ENCODE results near the gene CTPS2.
"Not testable (repeated sequence)": the region's sequence is repeated elsewhere in the genome, so short reads cannot be mapped to it uniquely, and the experiment has no call there.

Gene CTPS2

DNA sequence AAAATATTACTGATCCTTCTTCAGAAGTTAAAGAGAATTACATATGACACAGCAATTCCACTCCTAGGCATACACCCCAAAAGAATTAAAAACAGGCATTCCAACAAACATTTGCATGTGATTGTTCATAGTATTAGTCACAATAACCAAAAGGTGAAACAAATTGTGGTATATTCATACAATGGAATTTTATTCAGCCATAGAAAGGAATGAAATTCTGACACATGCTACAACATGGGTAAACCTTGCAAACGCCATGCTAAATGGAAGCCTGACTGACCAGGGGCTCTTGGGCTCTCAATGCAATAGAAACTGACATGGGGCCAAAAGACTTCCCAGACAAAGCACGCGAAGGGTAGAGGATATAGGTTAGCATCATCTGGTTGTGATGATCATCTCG lies 124.6 kb downstream of the CTPS2 start:
- no peak for DNase-seq (ENCODE audit: extremely low read depth, insufficient read length)
- H3K36me3 ChIP-seq (ENCODE audit: control insufficient read depth, insufficient read depth, low read length): peaks cover 1% of the 10 kb centered on the region
- TF ChIP-seq, protein P1, sequence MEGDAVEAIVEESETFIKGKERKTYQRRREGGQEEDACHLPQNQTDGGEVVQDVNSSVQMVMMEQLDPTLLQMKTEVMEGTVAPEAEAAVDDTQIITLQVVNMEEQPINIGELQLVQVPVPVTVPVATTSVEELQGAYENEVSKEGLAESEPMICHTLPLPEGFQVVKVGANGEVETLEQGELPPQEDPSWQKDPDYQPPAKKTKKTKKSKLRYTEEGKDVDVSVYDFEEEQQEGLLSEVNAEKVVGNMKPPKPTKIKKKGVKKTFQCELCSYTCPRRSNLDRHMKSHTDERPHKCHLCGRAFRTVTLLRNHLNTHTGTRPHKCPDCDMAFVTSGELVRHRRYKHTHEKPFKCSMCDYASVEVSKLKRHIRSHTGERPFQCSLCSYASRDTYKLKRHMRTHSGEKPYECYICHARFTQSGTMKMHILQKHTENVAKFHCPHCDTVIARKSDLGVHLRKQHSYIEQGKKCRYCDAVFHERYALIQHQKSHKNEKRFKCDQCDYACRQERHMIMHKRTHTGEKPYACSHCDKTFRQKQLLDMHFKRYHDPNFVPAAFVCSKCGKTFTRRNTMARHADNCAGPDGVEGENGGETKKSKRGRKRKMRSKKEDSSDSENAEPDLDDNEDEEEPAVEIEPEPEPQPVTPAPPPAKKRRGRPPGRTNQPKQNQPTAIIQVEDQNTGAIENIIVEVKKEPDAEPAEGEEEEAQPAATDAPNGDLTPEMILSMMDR (IDR thresholded peaks at IDR 0.05; ENCODE audit: insufficient read depth, low read length, poor library complexity, severe bottlenecking): no peak
- no peak overlapping the region for H3K4me3 ChIP-seq (replicated peaks; ENCODE audit: low read depth, low read length)
- no peaks in the 10 kb centered on the region for H3K27me3 ChIP-seq (replicated peaks; ENCODE audit: control insufficient read depth, insufficient read depth, low read length)

DNA sequence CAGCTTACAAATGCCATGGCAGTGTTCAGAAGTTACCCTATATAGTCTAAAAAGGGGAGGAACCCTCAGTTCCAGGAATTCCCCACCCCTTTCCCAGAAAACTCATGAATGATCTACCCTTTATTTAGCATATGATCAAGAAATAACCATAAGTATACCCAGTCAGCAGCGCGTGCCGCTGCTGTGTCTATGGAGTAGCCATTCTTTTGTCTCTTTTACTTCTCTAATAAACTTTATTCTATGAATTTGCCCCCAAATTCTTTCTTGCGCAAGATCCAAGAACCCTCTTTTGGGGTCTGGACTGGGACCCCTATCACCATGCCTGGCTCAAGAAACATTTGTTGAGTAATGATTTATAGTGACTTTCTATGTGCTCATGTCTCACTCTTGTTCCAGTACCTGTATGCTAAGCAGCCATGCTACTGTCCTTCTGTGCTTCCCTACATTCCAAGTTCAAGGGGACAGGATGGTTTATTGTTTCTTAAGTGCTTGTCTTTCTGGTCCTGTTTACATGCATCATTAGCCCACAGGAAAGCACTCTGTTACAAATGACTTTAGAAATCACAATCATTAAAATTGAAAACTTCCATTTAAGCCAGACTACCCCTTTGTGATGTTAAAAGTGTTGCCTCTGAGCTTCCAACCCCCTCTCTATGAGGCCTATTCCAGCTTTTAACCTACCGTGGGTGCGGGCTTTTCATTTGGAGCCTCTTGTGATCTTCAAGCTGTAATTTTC lies 125.9 kb downstream of the CTPS2 start:
- DNase-seq (ENCODE audit: extremely low read depth, insufficient read length): no peak
- no peaks in the 10 kb centered on the region for H3K27me3 ChIP-seq (replicated peaks; ENCODE audit: control insufficient read depth, insufficient read depth, low read length)
- H3K36me3 ChIP-seq (ENCODE audit: control insufficient read depth, insufficient read depth, low read length): no peaks in the 10 kb centered on the region
- TF ChIP-seq, protein P1 (IDR thresholded peaks at IDR 0.05; ENCODE audit: insufficient read depth, low read length, poor library complexity, severe bottlenecking): no peak
- H3K4me3 ChIP-seq (replicated peaks; ENCODE audit: low read depth, low read length): no peak overlapping the region

DNA sequence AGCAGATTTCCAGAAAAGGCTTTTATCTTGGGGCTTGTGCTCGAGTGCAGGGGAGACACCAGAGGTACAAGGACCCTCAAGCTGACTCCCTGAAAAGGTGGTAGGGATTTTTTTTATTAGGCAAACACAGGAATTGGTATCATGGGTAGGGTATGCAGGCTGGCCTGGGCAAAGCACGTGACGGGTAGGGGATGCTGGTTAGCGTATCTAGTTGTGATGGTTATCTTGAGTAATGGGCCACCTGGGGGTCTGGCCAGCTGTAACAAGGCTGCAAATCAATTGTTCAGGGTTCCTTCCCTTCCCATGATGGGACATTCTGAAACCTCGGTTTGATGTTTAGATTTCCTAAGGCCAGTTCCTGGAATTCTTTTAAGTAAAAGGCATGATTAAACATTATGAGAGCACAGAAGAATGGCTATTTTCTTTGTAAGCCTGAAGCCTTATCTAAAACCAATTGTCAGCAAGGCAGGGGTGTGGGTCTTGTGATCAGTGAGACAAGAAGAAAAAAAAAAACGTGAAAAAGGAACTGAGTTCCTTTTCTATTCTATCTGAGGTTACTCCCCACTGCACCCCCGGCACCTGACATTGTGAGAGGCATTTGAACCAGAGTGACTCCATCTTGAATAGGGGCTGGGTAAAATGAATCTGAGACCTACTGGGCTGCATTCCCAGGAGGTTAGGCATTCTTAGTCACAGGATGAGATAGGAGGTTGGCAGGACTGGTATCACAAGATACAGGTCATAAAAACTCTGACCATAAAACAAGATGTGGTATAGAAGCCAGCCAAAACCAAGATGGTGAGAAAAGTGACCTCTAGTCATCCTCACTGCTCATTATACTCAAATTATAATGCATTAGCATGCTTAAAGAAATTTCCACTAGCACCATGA lies 126.7 kb downstream of the CTPS2 start:
- Histone ChIP-seq H3K36me3 (ENCODE audit: control insufficient read depth, insufficient read depth, low read length) (no peaks in the 10 kb centered on the region), H3K4me3 (replicated peaks; ENCODE audit: low read depth, low read length) (no peak overlapping the region), H3K27me3 (replicated peaks; ENCODE audit: control insufficient read depth, insufficient read depth, low read length) (no peaks in the 10 kb centered on the region)
- TF ChIP-seq, protein P1 (IDR thresholded peaks at IDR 0.05; ENCODE audit: insufficient read depth, low read length, poor library complexity, severe bottlenecking): no peak
- no peak for DNase-seq (ENCODE audit: extremely low read depth, insufficient read length)

DNA sequence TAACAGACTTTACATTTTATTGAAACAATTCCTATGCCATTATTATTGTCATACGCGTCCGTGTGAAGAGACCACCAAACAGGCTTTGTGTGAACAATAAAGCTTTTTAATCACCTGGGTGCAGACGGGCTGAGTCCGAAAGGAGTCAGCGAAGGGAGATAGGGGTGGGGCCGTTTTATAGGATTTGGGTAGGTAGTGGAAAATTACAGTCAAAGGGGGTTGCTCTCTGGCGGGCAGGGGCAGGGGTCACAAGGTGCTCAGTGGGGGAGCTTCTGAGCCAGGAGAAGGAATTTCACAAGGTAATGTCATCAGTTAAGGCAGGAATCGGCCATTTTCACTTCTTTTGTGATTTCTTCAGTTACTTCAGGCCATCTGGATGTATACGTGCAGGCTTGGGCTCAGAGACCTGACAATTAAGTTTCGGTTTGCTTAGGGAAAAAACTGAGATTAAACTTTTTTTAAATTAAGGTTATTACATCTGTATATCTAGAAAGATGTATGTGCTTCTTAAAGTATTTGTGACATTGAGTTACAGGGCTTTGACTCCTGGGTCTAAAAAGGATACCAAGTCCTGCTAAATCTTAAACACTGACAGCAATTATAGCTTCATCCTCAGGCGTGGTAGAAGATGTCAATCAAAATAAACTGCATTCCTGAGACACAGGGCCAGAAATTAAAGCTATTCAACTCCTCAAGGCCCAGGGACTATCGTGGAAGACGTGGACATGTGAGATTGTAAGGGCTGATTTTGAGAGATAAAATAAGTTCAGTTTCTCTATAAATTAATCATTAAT lies 132.3 kb downstream of the CTPS2 start:
- not testable (repeated sequence) for H3K27me3 ChIP-seq (replicated peaks; ENCODE audit: control insufficient read depth, insufficient read depth, low read length); H3K4me3 ChIP-seq (replicated peaks; ENCODE audit: low read depth, low read length); H3K36me3 ChIP-seq (ENCODE audit: control insufficient read depth, insufficient read depth, low read length); DNase-seq (ENCODE audit: extremely low read depth, insufficient read length)

DNA sequence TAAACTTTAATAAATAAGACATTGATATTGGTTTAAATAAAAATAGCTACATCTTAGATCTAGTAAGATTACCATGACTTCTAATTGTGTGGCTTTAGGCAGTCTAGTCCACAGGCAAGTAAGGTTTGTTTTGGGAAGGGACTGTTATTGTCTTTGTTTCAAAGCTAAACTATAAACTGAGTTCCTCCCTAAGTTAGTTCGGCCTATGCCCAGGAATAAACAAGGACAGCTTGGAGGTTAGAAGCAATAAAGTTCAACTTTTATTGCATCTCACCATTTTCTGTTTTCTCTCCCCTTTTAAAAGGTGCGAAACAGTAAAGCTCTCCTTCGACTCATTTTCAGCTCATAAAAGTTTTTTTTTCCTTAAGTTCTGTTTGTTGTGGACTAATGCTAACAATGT lies 133.0 kb downstream of the CTPS2 start:
- DNase-seq (ENCODE audit: extremely low read depth, insufficient read length): no peak
- no peaks in the 10 kb centered on the region for H3K27me3 ChIP-seq (replicated peaks; ENCODE audit: control insufficient read depth, insufficient read depth, low read length)
- no peaks in the 10 kb centered on the region for H3K36me3 ChIP-seq (ENCODE audit: control insufficient read depth, insufficient read depth, low read length)
- TF ChIP-seq, protein P1 (IDR thresholded peaks at IDR 0.05; ENCODE audit: insufficient read depth, low read length, poor library complexity, severe bottlenecking): no peak
- H3K4me3 ChIP-seq (replicated peaks; ENCODE audit: low read depth, low read length): no peak overlapping the region

Measured in GM06990 (cell line).